GM21737 (cell line): ENCODE data around the gene PAQR7.

ENCODE experiments used
- ATAC-seq: cut with Tn5 transposase; IDR thresholded peaks from one replicate; pipeline ENCODE4 v1.9.1; 2021; ENCODE audit warnings: mild to moderate bottlenecking, moderate library complexity; ENCODE audit not compliant: unreplicated experiment

The PAQR7 gene

GRCh38 chr1:25903986-25904385, 28.5 kb upstream of the PAQR7 start:
- ATAC-seq: no peak

- no peak for ATAC-seq
Observed at GRCh38 chr1:25902462-25902861, 27.0 kb upstream of the PAQR7 start.

- ATAC-seq: no peak
Observed at GRCh38 chr1:25900219-25900618, 24.7 kb upstream of the PAQR7 start.

- ATAC-seq: no peak
Observed at GRCh38 chr1:25899792-25900191, 24.3 kb upstream of the PAQR7 start.

- ATAC-seq: no peak
Observed at GRCh38 chr1:25898223-25899015, 22.9 kb upstream of the PAQR7 start.

GRCh38 chr1:25897754-25898153, 22.2 kb upstream of the PAQR7 start:
- ATAC-seq: no peak

GRCh38 chr1:25896266-25896665, 20.8 kb upstream of the PAQR7 start:
- no peak for ATAC-seq

- ATAC-seq: peak; percentile 83
Observed at GRCh38 chr1:25895365-25895990, 20.0 kb upstream of the PAQR7 start.

GRCh38 chr1:25893116-25893515, 17.6 kb upstream of the PAQR7 start:
- ATAC-seq: no peak

GRCh38 chr1:25891606-25892005, 16.1 kb upstream of the PAQR7 start:
- no peak for ATAC-seq

- ATAC-seq: no peak
Observed at GRCh38 chr1:25890239-25891034, 14.9 kb upstream of the PAQR7 start.

- no peak for ATAC-seq
Observed at GRCh38 chr1:25889470-25889869, 14.0 kb upstream of the PAQR7 start.

GRCh38 chr1:25888426-25888987, 13.0 kb upstream of the PAQR7 start:
- no peak for ATAC-seq

- ATAC-seq: no peak
Observed at GRCh38 chr1:25885602-25886001, 10.1 kb upstream of the PAQR7 start.

GRCh38 chr1:25881266-25881665, 5.8 kb upstream of the PAQR7 start:
- no peak for ATAC-seq

GRCh38 chr1:25880518-25880917, 5.0 kb upstream of the PAQR7 start:
- ATAC-seq: no peak

- ATAC-seq: no peak
Observed at GRCh38 chr1:25879675-25880074, 4.2 kb upstream of the PAQR7 start.

- ATAC-seq: no peak
Observed at GRCh38 chr1:25878690-25879089, 3.2 kb upstream of the PAQR7 start.

- no peak for ATAC-seq
Observed at GRCh38 chr1:25877155-25877554, 1.6 kb upstream of the PAQR7 start.

- no peak for ATAC-seq
Observed at GRCh38 chr1:25876693-25877077, 1.2 kb upstream of the PAQR7 start.

GRCh38 chr1:25875856-25876692, 566 bp upstream of the PAQR7 start:
- ATAC-seq: peak; percentile 18
